Kidney (tissue), 14 donors: ENCODE data around the gene ISOC2. TPM values are rescaled to one million over a fixed set of nuclear protein-coding genes. Genes with fewer than 3 reads are reported as not detected.

Experiments
- DNase-seq, 5 donors: peaks; one replicate each; pipeline ENCODE4 v3.0.0-alpha.2; 2013 to 2020
- FAIRE-seq: peaks from 2 replicates; lab custom pipeline; 2012; peaks lifted over from hg19 to GRCh38; lab: Jason Lieb, UNC
- H3K27ac ChIP-seq, 2 donors: one replicate each; pipeline ENCODE4 v1.7.0; 2013; ENCODE audit warnings: low read depth in 2 of 2, low read length in 2 of 2, inconsistent platforms in 1 of 2
- H3K27me3 ChIP-seq: one replicate; pipeline ENCODE4 v1.7.1; 2013; ENCODE audit warnings: low read length, inconsistent platforms; ENCODE audit not compliant: control insufficient read depth, insufficient read depth
- H3K36me3 ChIP-seq, 3 donors: one replicate each; pipeline versions ENCODE4 v1.7.0 to v1.7.1; 2013; ENCODE audit warnings: low read length in 3 of 3, control low read depth in 1 of 3, inconsistent platforms in 1 of 3; ENCODE audit not compliant: insufficient read depth in 3 of 3, control insufficient read depth in 2 of 3
- H3K4me1 ChIP-seq, 3 donors: one replicate each; pipeline versions ENCODE4 v1.7.0 to v1.7.1; 2013; ENCODE audit warnings: low read length in 3 of 3, inconsistent platforms in 1 of 3, low read depth in 1 of 3; ENCODE audit not compliant: control insufficient read depth in 2 of 3, insufficient read depth in 2 of 3
- H3K4me3 ChIP-seq, 3 donors: one replicate each; pipeline versions ENCODE4 v1.7.0 to v1.8.1; 2013; ENCODE audit warnings: low read length in 3 of 3, control low read depth in 1 of 3, inconsistent platforms in 1 of 3
- H3K9ac ChIP-seq, 3 donors: one replicate each; pipeline versions ENCODE4 v1.7.0 to v1.7.1; 2013; ENCODE audit warnings: low read length in 3 of 3, control low read depth in 1 of 3, inconsistent platforms in 1 of 3
- H3K9me3 ChIP-seq, 3 donors: one replicate each; pipeline versions ENCODE4 v1.7.0 to v1.7.1; 2013; ENCODE audit warnings: low read length in 3 of 3, control low read depth in 1 of 3, inconsistent platforms in 1 of 3; ENCODE audit not compliant: control insufficient read depth in 2 of 3, insufficient read depth in 1 of 3
- intact Hi-C: fragments of 100-400 bp; cut with DNase I; formaldehyde crosslinking; loops from one replicate; pipeline ENCODE4 v1.11.1; 2022
- polyA plus RNA-seq: library from polyadenylated mRNA; stranded (reverse); fragments of 350-450 nt; fragmentation: Illumina TruSeq; extraction: RNeasy Lipid Tissue Mini Kit (QIAGEN cat#74804); gene quantifications from one replicate; pipeline ENCODE4 v1.2.3, GENCODE V29; 2014; ENCODE audit warnings: low read depth, low replicate concordance; ENCODE audit not compliant: insufficient read depth
- total RNA-seq: library from RNA; stranded (reverse); fragmentation: NEBNext Ultra II Directional; extraction: Animal tissue kit (Norgen Biotek cat#: 25700); gene quantifications from one replicate; pipeline ENCODE4 v1.2.1, GENCODE V29; 2021
- TF ChIP-seq, protein P1 (sequence below): IDR thresholded peaks from 3 replicates; pipeline ENCODE4 v1.5.1; 2012; ENCODE audit warnings: mild to moderate bottlenecking, moderate library complexity, borderline replicate concordance; ENCODE audit not compliant: insufficient read depth; ENCODE audit errors: extremely low read depth
- donor health status: control.
- donor health status: control.
- donor health status: control.
- donor health status: control.
- donor health status: control.
- donor health status: DM: yes; HTN: yes; CAD: no.
- donor health status: Normal renal cell carcinoma (clear cell type).

The ISOC2 gene
- total and polyA plus RNA-seq, 2 donors from 2014 or later, result 45.9 to 326 TPM

DNA sequence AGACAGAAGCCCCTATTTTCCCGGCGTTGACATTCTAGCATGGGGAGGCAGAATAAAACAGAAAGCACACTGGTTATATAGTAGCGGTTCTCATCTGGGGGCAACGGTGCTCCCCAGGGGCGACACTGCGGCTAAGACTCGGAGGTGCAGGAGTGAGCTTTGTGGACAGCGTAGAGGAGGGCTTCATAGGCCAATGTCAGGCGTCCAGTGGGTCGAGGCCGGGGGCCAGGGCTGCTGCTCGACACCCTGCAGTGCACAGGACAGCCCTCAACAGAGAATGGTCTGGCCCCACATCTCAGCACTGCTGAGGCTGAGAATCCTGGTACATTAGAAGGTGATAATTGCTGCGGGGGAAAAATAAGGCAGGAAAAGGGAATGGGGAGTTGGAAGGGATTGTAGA, 16.5 kb upstream of the ISOC2 start:
- H3K4me3 ChIP-seq, result peak overlapping the region in 1 of 3 donors; percentile 80
- no peaks in the 10 kb centered on the region for H3K9me3 ChIP-seq
- TF ChIP-seq, protein P1, sequence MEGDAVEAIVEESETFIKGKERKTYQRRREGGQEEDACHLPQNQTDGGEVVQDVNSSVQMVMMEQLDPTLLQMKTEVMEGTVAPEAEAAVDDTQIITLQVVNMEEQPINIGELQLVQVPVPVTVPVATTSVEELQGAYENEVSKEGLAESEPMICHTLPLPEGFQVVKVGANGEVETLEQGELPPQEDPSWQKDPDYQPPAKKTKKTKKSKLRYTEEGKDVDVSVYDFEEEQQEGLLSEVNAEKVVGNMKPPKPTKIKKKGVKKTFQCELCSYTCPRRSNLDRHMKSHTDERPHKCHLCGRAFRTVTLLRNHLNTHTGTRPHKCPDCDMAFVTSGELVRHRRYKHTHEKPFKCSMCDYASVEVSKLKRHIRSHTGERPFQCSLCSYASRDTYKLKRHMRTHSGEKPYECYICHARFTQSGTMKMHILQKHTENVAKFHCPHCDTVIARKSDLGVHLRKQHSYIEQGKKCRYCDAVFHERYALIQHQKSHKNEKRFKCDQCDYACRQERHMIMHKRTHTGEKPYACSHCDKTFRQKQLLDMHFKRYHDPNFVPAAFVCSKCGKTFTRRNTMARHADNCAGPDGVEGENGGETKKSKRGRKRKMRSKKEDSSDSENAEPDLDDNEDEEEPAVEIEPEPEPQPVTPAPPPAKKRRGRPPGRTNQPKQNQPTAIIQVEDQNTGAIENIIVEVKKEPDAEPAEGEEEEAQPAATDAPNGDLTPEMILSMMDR, result no peak
- DNase-seq (no peak), FAIRE-seq (no peak)
- intact Hi-C loops, result no loop called here
- H3K4me1 ChIP-seq, result peaks cover 2 to 31% (median 30%) of the 10 kb centered on the region in 3 donors
- H3K36me3 ChIP-seq, result no peaks in the 10 kb centered on the region
- H3K27me3 ChIP-seq, result no peaks in the 10 kb centered on the region
- no peak overlapping the region for H3K27ac ChIP-seq
- no peak overlapping the region for H3K9ac ChIP-seq

DNA sequence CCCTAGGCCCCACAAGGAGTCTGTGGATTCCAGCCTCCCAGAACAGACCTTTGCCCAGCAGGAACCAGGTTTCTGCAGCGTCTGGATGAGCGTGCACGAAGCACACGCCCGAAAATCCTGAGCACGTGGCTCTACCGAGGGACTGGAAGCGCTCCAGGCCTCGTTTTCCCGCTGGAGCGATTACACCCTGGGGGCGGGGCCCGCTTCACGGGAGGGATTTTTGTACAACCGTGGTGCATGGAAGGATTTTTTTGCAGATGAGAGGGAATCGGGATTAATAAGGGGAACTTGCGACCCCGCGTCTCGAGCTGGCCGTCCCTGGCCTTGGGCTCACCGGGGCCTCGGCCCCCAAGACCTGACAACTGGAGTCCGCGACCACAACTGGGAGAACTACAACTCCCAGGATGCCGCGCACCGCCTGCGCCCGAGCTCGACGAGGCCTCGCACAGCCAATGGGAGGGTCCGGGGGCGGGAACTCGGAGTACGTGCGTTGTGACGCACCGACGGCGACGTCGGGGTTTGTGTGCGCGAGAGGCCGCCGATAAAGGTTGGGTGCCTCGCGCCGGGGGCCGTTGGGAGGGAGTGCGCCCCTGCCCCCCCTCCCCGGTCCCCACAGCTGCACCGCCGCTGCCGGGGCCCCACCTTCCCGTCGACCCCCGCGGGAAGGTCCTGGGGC, 14.8 kb upstream of the ISOC2 start, which contains the start of gene ZNF628:
Gene ZNF628, plus strand, starts transcription at position 518 of the 676 bp plus-strand sequence. CDS start 3,294 bp downstream, outside the sequence.
- H3K9ac ChIP-seq, result peak within 1 kb of the TSS; percentile 10 to 77 (median 69)
- H3K36me3 ChIP-seq, result no peaks in the 10 kb centered on the region
- peak within 1 kb of the TSS; percentile 90 to 95 for H3K27ac ChIP-seq
- H3K27me3 ChIP-seq, result no peaks in the 10 kb centered on the region
- intact Hi-C loops, result no loop called here
- H3K4me3 ChIP-seq, result peak within 1 kb of the TSS; percentile 80 to 87 (median 86)
- TF ChIP-seq, protein P1, result no peak
- no peaks in the 10 kb centered on the region for H3K9me3 ChIP-seq
- DNase-seq (peak; percentile 99 to 100 (median 99)), FAIRE-seq (no peak)
- H3K4me1 ChIP-seq, result peaks cover 2 to 31% (median 30%) of the 10 kb centered on the region in 3 donors

DNA sequence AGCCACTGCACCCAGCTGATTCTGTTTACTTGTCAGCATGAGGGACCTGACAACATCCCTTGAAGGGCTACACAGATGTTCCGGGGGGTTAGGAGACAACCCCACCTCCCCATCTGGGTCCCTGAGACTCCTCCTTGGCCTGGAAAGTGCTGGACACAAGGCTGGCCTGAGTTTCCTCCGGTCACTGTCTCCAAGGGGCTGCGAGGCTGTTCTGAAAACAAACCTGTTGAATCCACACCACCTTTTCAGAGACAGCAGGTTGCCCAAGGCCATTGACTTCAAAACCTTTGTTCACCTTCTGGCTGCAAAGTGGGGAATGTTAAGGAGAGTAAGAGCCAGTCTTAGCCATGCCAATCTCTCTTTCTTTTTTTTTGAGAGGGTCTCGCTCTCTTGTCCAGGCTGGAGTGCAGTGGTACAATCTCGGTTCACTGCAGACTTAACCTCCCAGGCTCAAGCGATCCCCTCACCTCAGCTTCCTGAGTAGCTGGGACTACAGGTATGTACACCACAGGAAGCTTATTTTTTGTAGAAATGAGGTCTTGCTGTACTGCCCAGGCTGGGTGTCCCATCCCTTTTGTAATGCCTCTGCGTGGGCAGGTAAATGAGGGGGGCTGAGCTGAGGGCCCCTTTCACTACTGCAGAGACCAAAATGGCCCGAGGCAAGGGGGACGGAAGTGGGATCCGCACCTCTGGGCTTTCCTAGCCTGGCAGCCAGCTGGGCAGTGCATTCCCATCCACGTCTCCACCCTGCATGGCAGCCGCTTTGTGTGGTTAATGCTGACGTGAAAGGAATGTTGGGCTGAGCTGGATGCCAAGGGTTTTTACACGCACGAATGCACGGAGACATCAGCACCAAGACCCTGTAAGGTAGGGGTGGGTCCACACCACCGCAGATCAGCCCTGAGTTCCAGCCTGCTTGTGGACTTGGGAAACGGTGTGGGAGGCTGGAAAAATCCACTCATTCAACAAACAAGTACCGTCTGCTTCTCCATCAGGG, 13.1 kb upstream of the ISOC2 start:
- peak; percentile 74 to 89 (median 77) for DNase-seq
- Histone ChIP-seq H3K36me3 (no peaks in the 10 kb centered on the region), H3K9ac (no peak overlapping the region), H3K9me3 (no peaks in the 10 kb centered on the region), H3K4me1 (peaks cover 2 to 29% (median 28%) of the 10 kb centered on the region in 3 donors), H3K27me3 (no peaks in the 10 kb centered on the region), H3K27ac (peak overlapping the region; percentile 9 to 45), H3K4me3 (no peak overlapping the region)
- FAIRE-seq, result no peak
- TF ChIP-seq, protein P1, result no peak
- intact Hi-C loops, result no loop called here
